Ramos (cell line): ENCODE data around the gene LCORL.

Source experiments
- in situ Hi-C: fragments of 300-500 bp; cut with MboI; formaldehyde crosslinking; loops from one replicate; pipeline ENCODE4 v1.14.3; 2022; ENCODE audit warnings: low sequenced_read_pairs; ENCODE audit not compliant: unreplicated experiment

Gene LCORL

DNA sequence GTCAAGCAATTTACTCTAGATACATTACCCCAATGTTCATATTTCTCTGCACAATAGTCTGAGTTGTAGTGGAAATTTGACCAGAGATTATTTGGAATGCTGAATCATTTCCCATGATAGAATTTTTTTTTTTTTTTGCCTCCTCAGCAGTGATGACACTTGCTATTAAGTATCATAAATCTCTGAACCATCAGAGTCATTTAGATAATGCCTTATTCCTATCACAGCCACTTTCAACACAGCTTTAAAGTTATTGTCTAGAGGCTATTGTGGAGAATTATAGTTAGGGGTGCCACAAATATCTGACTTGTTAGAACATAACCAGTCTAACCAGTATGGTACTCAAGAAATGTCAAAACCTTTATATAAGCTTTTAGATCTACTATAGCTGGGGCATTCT is 79.8 kb downstream of the LCORL start:
- in situ Hi-C loops, result no loop called here

DNA sequence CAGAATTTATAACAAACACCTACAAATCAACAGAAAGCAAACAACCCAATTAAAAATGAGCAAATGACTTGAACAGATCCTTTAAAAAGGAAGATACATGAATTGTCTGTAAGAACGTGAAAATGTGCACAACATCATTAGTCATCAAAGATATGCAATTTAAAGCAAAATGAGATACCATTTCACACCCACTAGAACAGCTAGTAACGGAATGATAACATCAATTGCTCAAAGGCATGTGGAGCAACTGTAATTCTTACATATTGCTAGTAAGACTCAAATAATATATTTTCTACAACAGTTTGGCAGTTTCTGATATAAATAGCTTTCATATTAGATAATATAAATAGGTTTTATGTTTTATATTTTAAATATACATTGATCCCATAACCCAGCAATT is 82.5 kb downstream of the LCORL start:
- in situ Hi-C loops, result no loop called here

DNA sequence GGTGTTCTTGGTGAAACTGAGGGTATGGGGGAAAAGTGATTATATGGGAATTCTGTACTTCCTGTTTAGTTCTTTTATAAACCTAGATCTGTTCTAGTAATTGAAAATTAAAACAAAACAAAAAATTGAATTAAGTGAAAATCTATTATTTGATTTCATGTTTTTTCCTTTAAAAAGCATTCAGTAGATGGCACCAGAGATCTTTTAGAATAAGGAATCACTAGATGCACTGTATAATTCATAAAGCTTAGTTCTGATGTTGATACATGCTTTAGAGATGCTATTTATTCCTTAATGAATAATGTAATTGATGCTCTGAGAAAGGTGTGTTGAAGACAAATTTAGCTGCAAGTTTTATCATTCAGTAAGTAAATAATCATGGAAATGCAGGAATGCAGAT is 87.3 kb downstream of the LCORL start:
- in situ Hi-C loops, result no loop called here

DNA sequence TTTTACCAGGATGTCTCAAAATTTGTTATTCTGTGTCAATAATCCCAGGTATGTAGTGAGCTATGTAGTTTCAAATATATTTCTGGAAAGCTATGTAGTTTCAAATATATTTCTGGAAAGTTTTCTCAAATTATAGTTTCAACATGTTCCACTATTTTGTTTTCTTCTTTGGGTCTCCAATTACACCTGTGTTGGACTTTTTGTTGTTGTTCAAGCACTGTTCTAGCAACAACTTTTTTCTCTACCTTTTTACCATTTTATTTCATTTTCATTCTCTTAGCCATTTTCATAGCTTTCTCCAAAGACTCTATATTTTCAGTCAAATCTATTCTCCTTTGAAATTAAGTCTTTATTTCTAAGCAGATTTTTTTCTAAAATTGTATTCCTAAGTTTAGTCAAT is 88.4 kb downstream of the LCORL start:
- in situ Hi-C loops, result no loop called here

DNA sequence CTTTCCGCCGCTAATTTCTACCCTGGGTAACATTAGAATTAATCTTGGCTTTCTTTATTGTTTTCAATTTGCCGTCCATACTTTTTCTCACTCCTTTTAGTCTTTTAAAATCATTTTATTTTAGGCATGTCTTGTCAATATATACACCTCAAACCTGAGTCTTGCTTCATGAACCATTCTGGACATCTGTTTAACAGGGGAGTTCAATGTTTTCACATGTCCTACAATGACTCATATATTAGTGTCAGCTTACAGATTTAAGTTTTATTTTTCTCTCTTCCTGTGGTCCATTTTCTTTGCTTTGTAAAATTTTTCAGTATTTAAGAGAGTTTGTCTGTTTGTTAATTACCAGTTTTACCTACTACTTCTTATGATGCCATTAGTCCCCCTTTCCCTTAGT is 89.5 kb downstream of the LCORL start:
- in situ Hi-C loops, result no loop called here

DNA sequence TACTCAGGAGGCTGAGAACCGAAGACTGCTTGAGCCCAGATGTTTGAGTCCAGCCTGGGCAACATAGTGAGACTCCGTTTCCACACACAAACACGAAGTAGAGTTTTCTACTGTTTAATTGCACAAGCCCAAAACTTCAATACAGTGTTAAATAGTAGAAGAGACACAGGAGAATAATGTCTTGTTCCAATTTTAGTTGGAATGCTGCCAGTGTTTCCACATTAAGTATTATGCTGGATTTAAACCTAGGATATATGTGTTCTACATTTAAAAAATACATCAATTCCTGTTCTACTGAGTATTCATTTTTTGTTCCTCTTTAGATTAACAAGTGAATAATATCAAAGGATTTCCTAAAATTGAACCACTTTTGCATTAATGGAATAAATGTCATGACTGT is 91.3 kb downstream of the LCORL start:
- in situ Hi-C loops, result no loop called here

DNA sequence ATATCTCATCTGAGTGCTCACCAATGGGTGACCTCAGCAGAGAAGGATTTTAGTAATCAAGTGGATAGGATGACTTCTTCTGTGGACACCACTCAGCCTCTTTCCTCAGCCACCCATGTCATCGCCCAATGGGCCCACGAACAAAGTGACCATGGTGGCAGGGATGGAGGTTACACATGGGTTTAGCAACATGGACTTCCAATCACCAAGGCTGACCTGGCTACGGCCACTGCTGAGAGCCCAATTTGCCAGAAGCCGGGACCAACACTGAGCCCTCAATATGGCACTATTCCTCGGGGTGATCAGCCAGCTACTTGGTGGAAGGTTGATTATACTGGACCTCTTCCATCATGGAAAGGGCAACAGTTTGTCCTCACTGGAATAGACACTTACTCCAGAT is 97.4 kb downstream of the LCORL start:
- in situ Hi-C loops, result no loop called here

DNA sequence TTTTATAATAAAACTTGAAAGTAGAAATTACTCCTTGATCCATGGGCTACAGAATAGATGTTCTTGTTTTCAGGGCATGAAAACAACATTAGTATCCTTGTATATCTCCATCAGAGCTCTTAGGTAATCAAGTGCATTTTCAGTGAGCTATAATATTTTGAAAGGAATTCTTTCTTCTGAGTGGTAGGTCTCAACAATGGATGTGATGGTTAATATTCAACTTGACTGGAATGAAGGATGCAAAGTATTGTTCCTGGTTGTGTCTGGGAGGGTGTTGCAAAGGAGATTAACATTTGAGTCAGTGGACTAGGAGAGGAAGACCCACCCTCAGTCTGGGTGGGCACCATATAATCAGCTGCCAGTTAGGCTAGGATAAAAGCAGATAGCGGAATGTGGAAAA is 100.1 kb downstream of the LCORL start:
- in situ Hi-C loops, result no loop called here

DNA sequence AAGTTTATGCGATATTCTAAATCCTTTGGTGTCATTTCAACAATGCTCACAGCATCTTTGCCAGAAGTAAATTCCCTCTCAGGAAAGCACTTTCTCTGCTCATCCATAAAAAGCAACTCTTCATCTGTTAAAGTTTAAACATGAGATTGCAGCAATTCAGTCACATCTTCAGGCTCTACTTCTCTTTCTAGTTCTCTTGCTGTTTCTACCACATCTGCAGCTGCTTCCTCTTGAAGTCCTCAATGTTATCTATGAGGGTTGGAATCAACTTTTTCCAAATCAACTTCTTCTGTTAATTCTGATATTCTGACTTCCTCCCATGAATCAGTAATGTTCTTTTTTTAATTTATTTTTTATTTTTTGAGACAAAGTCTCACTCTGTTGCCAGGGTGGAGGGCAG is 100.9 kb downstream of the LCORL start:
- in situ Hi-C loops, result no loop called here

DNA sequence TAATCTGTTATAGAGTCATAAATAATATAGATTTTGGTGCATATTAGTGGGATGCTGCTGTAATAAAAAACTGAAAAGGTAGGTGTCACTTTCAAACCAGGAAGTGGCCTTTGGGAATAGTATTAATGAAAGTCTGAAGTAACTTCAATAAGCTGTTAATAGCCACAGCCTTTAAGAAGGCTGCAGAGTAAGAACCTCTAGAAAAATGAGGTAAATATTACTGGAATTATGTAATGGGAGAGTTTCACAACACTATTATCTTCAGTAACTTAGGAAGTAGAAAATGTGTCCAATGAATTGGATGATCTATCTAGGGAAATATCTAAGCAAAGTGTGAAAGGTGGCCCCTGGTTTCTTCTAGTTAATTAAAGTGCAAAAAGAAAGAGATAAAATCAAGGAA is 106.1 kb downstream of the LCORL start:
- in situ Hi-C loops, result no loop called here

DNA sequence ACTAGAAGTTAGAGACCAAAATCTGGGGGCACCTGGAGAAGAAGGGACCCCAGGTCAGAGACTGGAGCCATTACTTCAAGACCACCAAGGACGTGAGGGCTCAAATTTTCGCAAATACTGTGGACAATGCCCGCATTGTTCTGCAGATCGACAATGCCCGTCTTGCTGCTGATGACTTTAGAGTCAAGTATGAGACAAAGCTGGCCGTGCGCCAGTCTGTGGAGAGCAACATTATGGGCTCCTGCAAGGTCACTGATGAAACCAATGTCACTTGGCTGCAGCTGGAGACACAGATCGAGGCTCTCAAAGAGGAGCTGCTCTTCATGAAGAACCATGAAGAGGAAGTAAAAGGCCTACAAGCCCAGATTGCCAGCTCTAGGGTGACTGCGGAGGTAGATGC is 109.5 kb downstream of the LCORL start:
- in situ Hi-C loops, result no loop called here

DNA sequence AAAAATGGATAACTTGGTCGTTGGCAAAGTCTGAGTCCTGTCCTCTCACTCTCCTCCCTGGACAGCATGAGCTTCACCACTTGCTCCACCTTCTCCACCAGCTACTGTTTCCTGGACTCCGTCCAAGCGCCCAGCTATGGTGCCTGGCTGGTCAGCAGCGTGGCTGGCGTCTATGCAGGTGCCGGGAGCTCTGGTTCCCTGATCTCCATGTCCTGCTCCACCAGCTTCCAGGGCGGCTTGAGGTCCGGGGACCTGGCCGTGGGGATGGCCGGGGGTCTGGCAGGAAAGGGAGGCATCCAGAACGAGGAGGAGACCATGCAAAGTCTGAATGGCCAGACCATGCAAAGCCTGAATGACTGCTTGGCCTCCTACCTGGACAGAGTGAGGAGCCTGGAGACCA is 109.9 kb downstream of the LCORL start:
- in situ Hi-C loops, result no loop called here

DNA sequence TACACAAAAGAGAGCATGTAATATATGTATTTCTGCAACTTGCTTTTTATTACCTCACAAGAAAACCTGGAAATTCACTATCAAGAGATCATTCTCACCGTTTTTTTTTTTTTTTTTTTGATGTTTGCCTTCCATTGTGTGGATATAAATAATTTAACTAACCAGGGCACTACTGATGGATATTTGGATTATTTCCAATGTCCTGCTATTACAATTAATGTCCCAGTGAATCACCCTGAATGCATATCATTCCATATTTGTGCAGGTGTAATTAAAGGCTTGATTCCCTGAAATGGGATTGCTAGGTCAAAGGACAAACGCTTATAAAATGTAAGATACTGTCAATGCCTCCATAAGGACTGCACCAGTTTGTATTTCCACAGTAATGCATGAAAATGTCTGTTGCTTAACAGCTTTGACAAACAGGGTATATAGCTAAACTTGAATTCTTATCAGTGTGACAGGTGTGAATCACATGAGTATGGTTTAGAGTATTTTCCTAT is 123.0 kb downstream of the LCORL start:
- in situ Hi-C loops, result no loop called here

DNA sequence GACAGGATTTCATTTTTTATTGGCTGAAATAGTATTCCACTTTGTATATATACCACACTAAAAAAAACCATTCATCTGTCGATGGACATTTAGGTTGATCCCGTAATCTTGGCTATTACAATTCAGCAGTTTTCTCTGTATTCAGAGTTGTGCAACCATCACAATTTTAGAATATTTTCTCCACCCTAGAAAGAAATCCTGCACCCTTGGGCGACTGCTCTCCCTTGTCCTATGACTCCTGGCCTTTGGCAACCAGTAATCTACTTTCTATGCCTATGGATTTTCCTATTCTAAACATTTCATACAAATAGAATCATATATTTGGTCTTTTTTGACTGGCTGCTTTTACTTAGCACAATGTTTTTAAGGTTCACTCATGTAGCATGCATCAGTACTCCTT is 126.1 kb downstream of the LCORL start:
- in situ Hi-C loops, result no loop called here

DNA sequence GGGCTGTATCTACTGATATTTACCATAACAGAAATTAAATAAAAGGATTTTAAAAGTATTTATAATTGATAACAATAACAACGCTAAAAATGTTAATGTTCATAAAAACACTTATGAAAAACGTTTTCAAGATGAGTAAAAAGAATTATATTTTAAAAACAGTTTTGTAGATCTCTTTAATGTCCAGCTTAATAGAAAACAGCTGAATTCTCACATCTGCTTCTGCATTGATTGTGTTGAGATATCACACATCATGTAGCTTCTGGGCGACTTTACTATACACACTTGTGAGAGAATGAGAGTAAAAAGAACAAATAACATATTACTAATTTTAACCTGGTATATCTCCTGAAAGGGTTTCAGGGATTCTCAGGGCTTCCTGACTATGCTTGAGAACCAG is 127.1 kb downstream of the LCORL start:
- in situ Hi-C loops, result no loop called here

DNA sequence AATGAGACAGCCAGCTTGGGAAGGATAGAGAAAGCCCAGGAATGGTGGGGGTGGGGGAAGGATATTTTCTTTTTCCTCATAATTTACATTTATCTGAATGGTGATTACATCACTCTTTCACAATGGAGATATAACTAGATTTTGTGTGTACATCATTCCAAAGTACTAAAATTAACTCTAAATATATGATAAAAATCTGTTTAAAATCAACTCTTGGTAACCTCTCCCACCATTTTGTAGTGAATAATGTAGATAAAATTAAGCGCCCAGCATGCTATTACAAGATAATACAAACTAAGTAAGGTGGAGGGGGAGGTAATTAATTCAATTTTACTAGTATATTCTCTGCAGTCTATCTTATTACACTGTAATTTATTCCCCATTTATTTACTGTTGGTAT is 131.9 kb downstream of the LCORL start:
- in situ Hi-C loops, result no loop called here

DNA sequence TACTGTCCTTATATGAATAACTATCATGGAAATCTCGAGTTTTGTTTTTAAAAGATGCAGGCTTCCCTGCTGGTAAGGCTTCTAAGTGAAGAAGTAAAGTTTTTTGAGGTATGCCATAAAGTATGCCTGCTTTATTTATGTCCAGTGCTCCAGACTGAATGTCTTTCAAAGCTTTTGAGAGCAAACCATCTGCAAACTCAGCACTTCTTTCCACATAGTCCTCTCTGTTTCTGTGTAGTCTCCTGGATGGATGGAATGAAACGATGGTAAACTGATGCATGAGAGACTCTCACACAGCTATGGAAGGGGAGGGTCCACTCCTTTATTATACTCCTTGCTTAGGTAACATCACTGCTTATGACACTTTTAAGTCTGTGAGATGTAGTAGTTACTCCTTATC is 137.0 kb downstream of the LCORL start:
- in situ Hi-C loops, result no loop called here

DNA sequence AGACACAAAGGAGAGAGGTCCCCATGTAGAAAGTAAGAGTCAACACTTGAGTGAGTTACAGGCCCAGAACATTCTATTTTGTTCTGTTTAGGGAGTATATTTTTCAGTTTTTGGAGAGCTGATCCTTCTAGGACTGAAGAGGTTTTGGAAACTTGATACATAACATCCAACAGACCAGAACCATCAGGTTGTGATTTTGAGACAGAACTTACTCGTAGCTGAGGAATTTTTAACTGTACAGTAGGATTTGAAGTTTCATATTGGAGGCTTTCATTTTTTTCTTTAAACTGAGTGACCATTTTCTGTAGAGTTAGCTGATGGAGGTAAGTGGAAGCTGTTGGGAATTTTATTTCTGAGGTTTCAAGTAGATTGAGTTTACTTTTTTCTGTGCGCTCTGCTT is 137.5 kb downstream of the LCORL start:
- in situ Hi-C loops, result no loop called here

DNA sequence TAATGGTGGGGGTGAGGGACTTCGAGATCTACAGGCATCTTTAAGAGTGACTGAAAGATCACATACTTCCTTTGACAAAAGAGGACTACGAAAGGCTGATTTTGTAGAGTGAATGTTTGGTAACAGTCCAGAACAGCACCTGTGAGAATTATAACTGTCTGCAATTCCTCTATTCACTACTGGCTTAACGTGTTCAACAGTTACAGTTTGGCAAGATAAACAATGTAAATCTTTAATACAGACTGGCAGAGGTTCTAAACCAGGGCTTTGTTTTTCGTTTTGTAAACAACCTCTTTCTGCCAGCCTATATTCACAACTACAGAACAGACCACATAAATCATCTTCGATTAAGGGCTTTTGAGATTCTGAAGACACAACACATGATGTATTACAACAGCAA is 143.9 kb downstream of the LCORL start:
- in situ Hi-C loops, result no loop called here

DNA sequence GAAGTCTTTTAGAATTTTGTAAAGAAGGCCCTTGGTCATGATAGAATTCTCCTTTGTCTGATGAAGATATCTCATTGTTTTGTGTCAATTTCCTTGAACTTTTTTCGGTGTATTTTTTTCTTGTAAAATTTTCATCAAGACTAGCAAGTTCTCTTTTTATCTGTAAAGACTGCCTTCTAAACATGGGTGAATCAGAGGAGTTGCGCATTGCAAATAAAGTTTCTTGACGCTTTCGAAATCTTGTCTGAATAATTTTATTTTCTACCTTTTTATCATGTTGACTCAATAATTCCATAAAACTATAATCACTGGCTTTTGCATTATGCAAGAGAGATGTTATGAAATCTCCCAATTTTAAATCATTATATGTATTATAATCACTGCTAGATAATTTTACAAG is 144.6 kb downstream of the LCORL start:
- in situ Hi-C loops, result no loop called here

DNA sequence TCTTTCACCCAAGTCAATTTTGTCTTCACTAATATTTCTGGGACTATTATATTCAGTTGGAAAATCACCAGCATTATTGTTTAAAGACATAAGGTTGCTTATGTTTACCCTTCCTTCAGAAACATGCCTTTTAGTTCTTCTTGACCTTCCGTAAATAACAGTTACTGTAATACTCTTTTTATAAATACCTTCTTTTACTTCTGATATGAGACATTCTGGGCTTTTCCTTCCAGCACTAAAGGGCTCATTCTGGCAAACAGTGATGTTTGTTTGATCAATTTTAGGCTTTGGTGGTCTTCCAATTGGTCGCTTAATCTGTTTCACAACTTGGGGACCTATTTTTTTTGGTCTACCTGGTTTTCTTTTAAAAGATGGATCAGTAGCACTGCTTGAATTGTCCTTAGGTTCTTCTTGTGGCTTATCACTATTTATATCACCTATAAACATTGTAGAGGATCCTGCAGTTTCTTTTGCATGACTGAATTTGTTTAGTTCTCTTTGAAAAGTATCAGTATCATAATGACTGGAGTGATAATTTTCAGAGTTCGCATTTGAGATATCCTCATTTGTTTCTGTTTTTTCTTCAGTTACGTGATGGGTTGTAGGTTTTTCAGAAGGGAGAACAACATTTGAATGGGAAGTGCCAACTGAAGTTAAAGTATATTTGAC is 146.0 kb downstream of the LCORL start:
- in situ Hi-C loops, result no loop called here

DNA sequence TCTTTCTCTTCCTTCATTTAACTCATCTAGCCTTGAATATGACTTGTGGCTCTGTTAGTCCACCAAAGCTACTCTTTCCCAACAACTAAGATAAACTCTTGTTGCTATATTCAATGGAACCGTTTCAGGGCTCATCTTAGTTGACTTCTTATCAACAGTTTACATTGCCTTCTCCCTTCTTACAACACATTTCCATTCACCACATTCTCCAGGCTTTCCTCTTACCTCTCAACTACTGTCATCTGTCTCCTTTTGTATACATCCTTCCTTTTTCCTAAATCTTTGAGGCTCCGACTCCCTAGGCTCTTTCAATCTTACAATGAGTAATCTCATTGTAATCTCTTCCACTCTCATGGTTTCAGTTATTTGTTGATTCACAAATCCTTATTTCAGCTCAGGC is 152.2 kb downstream of the LCORL start:
- in situ Hi-C loops, result no loop called here

DNA sequence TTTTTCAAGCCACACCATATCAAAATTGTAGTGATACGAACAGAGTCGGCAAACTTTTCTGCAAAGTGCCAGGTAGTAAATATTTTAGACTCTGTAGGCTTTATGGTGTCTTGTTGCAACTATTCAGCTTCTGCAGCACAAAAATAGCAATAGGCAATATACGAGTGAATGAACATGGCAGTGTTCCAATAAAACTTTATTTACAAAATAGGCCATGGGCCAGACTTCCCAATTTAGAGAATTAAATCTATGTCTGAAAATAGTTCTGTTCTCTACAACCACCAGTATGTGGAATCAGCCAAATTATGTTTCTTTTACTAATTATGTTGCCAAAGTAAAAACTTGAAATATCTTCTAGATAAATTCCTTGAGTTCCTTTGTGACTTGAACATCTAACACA is 154.3 kb downstream of the LCORL start:
- in situ Hi-C loops, result no loop called here
